ENCODE data around the gene STXBP2. TPM values are rescaled to one million over a fixed set of nuclear protein-coding genes. Genes with fewer than 3 reads are reported as not detected.

STXBP2 gene
- polyA plus RNA-seq, 6 donors from 2014 or later = 71.0 to 86.2 (median 79.5) TPM

DNA sequence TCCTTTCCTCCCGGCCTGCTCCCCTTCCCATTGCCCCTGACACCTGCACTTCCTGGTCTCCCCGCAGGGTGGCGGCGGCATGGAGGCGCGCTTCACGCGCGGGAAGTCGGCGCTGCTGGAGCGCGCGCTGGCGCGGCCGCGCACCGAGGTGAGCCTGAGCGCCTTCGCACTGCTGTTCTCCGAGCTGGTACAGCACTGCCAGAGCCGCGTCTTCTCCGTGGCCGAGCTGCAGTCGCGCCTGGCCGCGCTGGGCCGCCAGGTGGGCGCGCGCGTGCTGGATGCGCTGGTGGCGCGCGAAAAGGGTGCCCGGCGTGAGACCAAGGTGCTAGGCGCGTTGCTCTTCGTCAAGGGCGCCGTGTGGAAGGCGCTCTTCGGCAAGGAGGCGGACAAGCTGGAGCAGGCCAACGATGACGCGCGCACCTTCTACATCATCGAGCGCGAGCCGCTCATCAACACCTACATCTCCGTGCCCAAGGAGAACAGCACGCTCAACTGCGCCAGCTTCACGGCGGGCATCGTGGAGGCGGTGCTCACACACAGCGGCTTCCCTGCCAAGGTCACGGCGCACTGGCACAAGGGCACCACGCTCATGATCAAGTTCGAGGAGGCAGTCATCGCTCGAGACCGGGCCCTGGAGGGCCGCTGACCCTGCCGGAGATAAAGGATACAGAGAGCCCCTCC lies 45.4 kb downstream of the STXBP2 start:
- no peak for DNase-seq
- no peak for ATAC-seq (ENCODE audit: low read depth in 2 of 2)
- H3K4me1 Mint-ChIP-seq = peaks cover 44 to 65% (median 60%) of the 10 kb centered on the region in 3 donors
- H3K27ac Mint-ChIP-seq = peak overlapping the region in 5 of 6 donors; percentile 33 to 98 (median 93)
- peak overlapping the region; percentile 79 to 98 (median 94) for H3K4me3 Mint-ChIP-seq
- peaks cover 2 to 5% (median 5%) of the 10 kb centered on the region in 3 donors for H3K27me3 Mint-ChIP-seq
- peaks cover 0 to 2% (median 0%) of the 10 kb centered on the region in 7 donors for H3K9me3 Mint-ChIP-seq
- no peaks in the 10 kb centered on the region for H3K36me3 Mint-ChIP-seq

DNA sequence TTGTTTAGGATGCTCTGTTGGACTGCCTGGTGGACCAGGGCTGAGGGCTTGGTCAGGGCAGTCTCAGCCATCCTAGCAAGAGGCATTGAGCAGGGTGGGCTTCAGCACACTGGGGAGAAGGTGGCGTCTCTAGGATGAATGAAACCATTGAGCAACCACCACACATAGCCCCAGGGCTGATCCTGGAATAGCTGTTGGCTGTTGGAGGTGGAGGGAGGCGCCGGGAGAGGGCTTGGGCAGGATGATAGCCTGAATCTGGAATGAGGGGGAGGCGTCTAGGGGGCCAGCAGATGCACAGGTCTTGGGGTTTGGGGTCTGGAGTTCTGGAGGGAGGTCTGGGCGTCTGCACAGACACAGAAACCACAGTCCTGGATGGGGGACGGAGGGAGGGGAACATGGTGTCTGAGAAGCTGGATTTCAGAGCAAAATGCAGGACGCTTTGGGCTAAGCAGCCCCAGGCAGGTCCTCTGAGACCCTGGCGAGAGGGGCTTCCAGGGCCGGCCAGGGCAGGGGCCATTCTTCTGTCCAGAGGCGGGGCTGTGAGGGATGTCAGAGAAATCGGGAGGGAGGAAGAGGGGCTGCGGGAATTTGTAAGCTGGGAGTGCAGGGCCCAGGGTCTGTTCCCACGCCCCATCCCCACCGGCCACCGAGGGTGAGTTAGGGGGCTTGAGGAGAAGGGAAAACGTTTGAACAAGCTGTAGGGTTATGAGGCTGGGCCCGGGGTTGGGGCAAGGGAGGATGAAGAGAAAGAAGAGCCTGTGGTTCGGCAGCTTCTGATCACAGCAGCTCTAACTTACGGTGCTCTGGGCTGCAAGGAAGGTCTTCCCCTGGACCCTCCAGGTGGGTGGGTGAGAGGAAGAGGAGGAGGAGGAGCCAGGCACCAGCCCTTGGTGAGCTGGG lies 48.9 kb downstream of the STXBP2 start:
- peaks cover 31 to 58% (median 46%) of the 10 kb centered on the region in 3 donors for H3K4me1 Mint-ChIP-seq
- no peaks in the 10 kb centered on the region for H3K27me3 Mint-ChIP-seq
- DNase-seq = no peak
- no peaks in the 10 kb centered on the region for H3K9me3 Mint-ChIP-seq
- H3K36me3 Mint-ChIP-seq = peaks cover 0 to 4% of the 10 kb centered on the region in 2 donors
- peak overlapping the region in 1 of 8 donors; percentile 45 for H3K4me3 Mint-ChIP-seq
- H3K27ac Mint-ChIP-seq = peak overlapping the region; percentile 76 to 94 (median 91)
- ATAC-seq (ENCODE audit: low read depth in 2 of 2) = no peak

DNA sequence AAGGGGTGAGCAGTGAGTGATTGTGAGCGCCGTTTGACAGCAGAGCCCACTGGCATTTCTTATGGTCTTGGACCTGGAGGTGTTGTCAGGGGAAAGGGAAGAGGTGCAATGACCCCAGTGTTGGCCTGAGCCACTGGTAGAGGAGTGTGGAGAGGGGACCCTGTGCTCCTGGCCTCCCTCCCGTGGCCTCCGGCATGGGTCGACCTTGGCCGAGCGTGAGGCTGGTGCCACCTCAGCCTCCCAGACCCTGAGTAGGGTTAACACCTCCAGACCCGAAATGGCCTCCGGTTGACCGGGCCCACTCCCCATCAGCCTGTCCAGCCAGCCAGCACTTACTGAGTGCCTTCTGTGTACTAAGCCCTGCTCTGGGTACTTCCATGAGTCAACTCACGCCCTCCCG lies 50.3 kb downstream of the STXBP2 start:
- Mint-ChIP-seq H3K27ac (peak overlapping the region; percentile 37 to 89 (median 66)), H3K9me3 (no peaks in the 10 kb centered on the region), H3K4me3 (no peak overlapping the region), H3K27me3 (no peaks in the 10 kb centered on the region), H3K36me3 (peaks cover 0 to 4% of the 10 kb centered on the region in 2 donors), H3K4me1 (peaks cover 25 to 51% (median 35%) of the 10 kb centered on the region in 3 donors)
- peak in 1 of 2 donors; percentile 19 for ATAC-seq (ENCODE audit: low read depth in 2 of 2)
- no peak for DNase-seq

DNA sequence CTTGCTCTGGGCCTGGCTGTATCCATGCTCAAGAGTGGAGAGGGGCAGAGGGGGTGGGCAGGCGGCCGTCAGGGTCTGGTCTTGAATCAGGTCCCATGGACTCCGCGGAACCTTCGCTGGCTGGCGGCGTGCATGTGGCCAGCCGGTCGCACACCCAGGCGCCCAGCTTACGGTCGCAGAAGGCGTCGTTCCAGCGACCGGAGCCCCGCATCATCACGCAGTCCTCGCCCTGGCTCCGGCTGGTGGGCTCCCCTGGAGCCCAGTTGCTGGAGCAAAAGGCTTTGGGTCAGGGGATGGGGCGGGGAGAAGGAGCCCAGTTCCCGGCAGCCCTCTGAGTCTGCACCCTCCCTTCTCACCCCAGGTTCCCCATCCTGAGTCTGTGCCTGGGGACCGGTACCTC lies 52.3 kb downstream of the STXBP2 start:
- Mint-ChIP-seq H3K36me3 (peaks cover 0 to 4% of the 10 kb centered on the region in 2 donors), H3K4me1 (peaks cover 24 to 39% (median 31%) of the 10 kb centered on the region in 3 donors)

DNA sequence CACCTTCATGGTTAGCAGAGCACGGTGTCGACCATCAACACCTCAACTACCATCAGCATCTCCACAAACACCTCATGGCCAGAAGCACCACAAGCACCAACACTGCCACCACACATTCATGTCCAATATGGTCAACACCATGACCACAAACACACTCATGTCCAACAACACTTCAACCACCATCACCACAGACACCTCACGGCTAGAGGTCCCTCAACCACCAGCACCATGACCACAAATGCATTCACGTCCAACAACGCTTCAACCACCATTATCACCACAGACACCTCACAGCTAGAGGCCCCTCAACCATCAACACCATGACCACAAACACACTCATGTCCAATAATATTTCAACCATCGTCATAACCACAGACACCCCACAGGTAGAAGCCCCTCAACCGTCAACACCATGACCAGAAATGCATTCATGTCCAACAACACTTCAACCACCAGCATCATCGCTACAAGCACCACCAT lies 53.9 kb downstream of the STXBP2 start:
- H3K9me3 Mint-ChIP-seq = no peaks in the 10 kb centered on the region
- DNase-seq (no peak), ATAC-seq (ENCODE audit: low read depth in 2 of 2) (no peak)
- peaks cover 0 to 4% of the 10 kb centered on the region in 2 donors for H3K36me3 Mint-ChIP-seq
- H3K4me3 Mint-ChIP-seq = no peak overlapping the region
- peaks cover 25 to 34% (median 32%) of the 10 kb centered on the region in 3 donors for H3K4me1 Mint-ChIP-seq
- H3K27me3 Mint-ChIP-seq = no peaks in the 10 kb centered on the region
- H3K27ac Mint-ChIP-seq = no peak overlapping the region

More for the DNA sequence above, 52.3 kb downstream of the STXBP2 start:
- Mint-ChIP-seq H3K4me3 (peak overlapping the region in 1 of 8 donors; percentile 17), H3K9me3 (no peaks in the 10 kb centered on the region), H3K27ac (peak overlapping the region in 3 of 6 donors; percentile 76 to 97 (median 89)), H3K27me3 (no peaks in the 10 kb centered on the region)
- ATAC-seq (ENCODE audit: low read depth in 2 of 2) = peak in 1 of 2 donors; percentile 22
- DNase-seq = no peak

DNA sequence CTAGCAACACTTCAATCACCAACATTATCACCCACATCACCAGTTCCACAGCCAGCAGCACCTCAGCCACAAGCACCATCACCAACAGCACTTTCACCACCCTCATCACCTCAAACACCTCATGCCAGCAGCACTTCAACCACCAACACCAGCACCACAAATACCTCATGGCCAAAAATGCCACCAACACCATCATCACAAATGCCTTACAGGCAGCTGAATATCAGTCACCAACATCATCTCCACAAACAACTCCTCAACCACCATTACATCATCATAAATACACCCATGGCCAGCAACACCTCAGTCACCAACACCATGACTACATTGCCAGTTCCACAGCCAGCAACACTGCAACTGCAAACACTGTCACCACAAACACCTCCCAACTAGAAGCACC lies 54.6 kb downstream of the STXBP2 start:
- Mint-ChIP-seq H3K27ac (no peak overlapping the region), H3K4me1 (peaks cover 23 to 30% (median 25%) of the 10 kb centered on the region in 3 donors), H3K9me3 (no peaks in the 10 kb centered on the region), H3K27me3 (no peaks in the 10 kb centered on the region), H3K36me3 (peaks cover 3 to 5% of the 10 kb centered on the region in 2 donors), H3K4me3 (no peak overlapping the region)
- DNase-seq (no peak), ATAC-seq (ENCODE audit: low read depth in 2 of 2) (no peak)

DNA sequence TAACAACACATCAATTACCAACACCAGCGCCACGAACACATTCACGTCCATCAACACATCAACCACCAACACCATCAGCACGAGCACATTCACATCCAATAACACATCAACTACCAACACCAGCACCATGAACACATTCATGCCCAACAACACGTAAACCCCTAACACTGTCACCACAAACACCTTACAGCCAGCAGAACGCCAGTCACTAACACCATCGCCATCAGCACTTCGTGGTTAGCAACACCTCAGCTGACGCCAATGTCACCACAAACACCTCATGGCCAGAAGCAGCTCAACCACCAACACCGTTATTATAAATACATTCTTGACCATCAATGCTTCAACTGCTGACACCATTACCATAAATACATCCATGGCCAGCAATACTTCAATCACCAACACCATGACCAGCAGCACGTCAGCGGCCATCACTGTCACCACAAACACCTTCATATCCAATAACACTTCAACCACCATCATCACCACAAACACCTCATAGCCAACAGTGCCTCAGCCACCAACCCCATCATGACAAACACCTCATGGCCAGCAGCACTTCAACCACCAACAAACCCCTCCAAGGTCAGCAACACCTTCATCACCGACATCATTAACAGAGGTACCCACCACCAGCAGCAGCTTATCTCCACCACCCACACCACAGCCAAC lies 55.6 kb downstream of the STXBP2 start:
- peak in 1 of 2 donors; percentile 4 for ATAC-seq (ENCODE audit: low read depth in 2 of 2)

DNA sequence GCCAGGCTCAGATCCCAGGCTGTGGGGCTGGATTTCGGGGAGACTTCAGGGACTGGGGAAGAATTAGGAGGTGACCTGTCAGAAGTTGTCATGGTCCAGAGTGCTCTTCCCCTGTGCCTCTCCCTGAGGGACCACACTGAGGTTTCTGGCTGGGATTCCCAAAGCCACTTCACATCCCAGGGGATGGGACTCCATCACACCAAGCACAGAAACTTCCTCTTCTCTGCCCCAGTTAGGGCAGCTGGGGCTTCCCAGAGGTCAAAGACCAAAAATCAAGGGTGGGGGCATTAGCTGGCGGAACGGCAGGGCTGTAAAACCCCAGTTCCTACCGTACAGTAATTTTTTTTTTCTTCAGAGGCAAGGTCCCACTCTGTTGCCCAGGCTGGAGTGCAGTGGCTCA lies 57.6 kb downstream of the STXBP2 start:
- Mint-ChIP-seq H3K4me3 (peak overlapping the region in 5 of 8 donors; percentile 61 to 88 (median 72)), H3K27me3 (no peaks in the 10 kb centered on the region), H3K27ac (peak overlapping the region; percentile 82 to 95 (median 94)), H3K4me1 (peaks cover 6 to 54% (median 47%) of the 10 kb centered on the region in 3 donors), H3K36me3 (peaks cover 8 to 15% of the 10 kb centered on the region in 2 donors), H3K9me3 (no peaks in the 10 kb centered on the region)
- DNase-seq (no peak), ATAC-seq (ENCODE audit: low read depth in 2 of 2) (peak; percentile 80 to 83)

More for the DNA sequence above, 55.6 kb downstream of the STXBP2 start:
- no peak overlapping the region for H3K27ac Mint-ChIP-seq
- no peak overlapping the region for H3K4me3 Mint-ChIP-seq
- no peaks in the 10 kb centered on the region for H3K9me3 Mint-ChIP-seq
- peaks cover 22 to 35% (median 27%) of the 10 kb centered on the region in 3 donors for H3K4me1 Mint-ChIP-seq
- DNase-seq = no peak
- peaks cover 7 to 8% of the 10 kb centered on the region in 2 donors for H3K36me3 Mint-ChIP-seq
- no peaks in the 10 kb centered on the region for H3K27me3 Mint-ChIP-seq

Other genes with a start within 250 kb of the STXBP2 start
- 1 to 10 TPM in 3 of 6 donors, under 1 TPM in 3; 0.52 to 4.4 (median 1.2) TPM for gene PEX11G, start 148.1 kb upstream of the STXBP2 start, polyA plus RNA-seq (ENCODE audit: low read depth in 6 of 6)
- 1 to 10 TPM in 5 of 6 donors, under 1 TPM in 1; 0.94 to 3.5 (median 1.6) TPM for gene ZNF358, start 121.0 kb upstream of the STXBP2 start, polyA plus RNA-seq (ENCODE audit: low read depth in 6 of 6)
- gene MCOLN1, start 114.5 kb upstream of the STXBP2 start, polyA plus RNA-seq (ENCODE audit: low read depth in 6 of 6) = 1 to 10 TPM; 5.0 to 8.9 (median 6.7) TPM
- gene PNPLA6, start 101.4 kb upstream of the STXBP2 start, polyA plus RNA-seq (ENCODE audit: low read depth in 6 of 6) = 1 to 10 TPM; 4.1 to 9.6 (median 6.6) TPM
- under 1 TPM in 2 of 6 donors, not detected in 4; 0.06 to 0.08 TPM for gene CAMSAP3, start 41.2 kb upstream of the STXBP2 start, polyA plus RNA-seq (ENCODE audit: low read depth in 6 of 6)
- gene XAB2, start 7.6 kb upstream of the STXBP2 start, polyA plus RNA-seq (ENCODE audit: low read depth in 6 of 6) = 10 to 100 TPM in 2 of 6 donors, 1 to 10 TPM in 4; 3.2 to 21.7 (median 8.9) TPM
- 100 to 1,000 TPM; 195 to 441 (median 254) TPM for gene PET100, start 7.3 kb upstream of the STXBP2 start, polyA plus RNA-seq (ENCODE audit: low read depth in 6 of 6)
- gene PCP2, start 3.4 kb upstream of the STXBP2 start, polyA plus RNA-seq (ENCODE audit: low read depth in 6 of 6) = under 1 TPM in 4 of 6 donors, not detected in 2; 0.64 to 0.76 (median 0.70) TPM
- not detected for gene RETN, start 31.9 kb downstream of the STXBP2 start, polyA plus RNA-seq (ENCODE audit: low read depth in 6 of 6)
- under 1 TPM in 2 of 6 donors, not detected in 4; 0.39 to 0.58 TPM for gene MCEMP1, start 40.0 kb downstream of the STXBP2 start, polyA plus RNA-seq (ENCODE audit: low read depth in 6 of 6)
- 100 to 1,000 TPM; 171 to 260 (median 224) TPM for gene TRAPPC5, start 43.7 kb downstream of the STXBP2 start, polyA plus RNA-seq (ENCODE audit: low read depth in 6 of 6)
- 100 to 1,000 TPM; 613 to 938 (median 691) TPM for gene FCER2, start 65.0 kb downstream of the STXBP2 start, polyA plus RNA-seq (ENCODE audit: low read depth in 6 of 6)
- 1 to 10 TPM; 1.4 to 3.2 (median 1.8) TPM for gene CLEC4G, start 95.0 kb downstream of the STXBP2 start, polyA plus RNA-seq (ENCODE audit: low read depth in 6 of 6)
- gene CD209, start 110.4 kb downstream of the STXBP2 start, polyA plus RNA-seq (ENCODE audit: low read depth in 6 of 6) = not detected
- under 1 TPM in 3 of 6 donors, not detected in 3; 0.17 to 0.41 (median 0.21) TPM for gene CLEC4M, start 126.1 kb downstream of the STXBP2 start, polyA plus RNA-seq (ENCODE audit: low read depth in 6 of 6)
- 1 to 10 TPM in 5 of 6 donors, under 1 TPM in 1; 0.63 to 4.0 (median 1.6) TPM for gene EVI5L, start 193.1 kb downstream of the STXBP2 start, polyA plus RNA-seq (ENCODE audit: low read depth in 6 of 6)
- under 1 TPM in 1 of 6 donors, not detected in 5; 0.05 TPM for gene PRR36, start 237.3 kb downstream of the STXBP2 start, polyA plus RNA-seq (ENCODE audit: low read depth in 6 of 6)

Measured in naive B cell (primary cell).